MCF 10A (cell line): ENCODE data around the gene OSBP2. TPM values are rescaled to one million over a fixed set of nuclear protein-coding genes. Genes with fewer than 3 reads are reported as not detected.

Experiments used
- BruUV-seq: library from RNA; stranded (reverse); fragments of 400-500 nt; replicated peaks from 2 replicates; lab custom pipeline; 2021; lab: Mats Ljungman, UMichigan
- CTCF ChIA-PET: fragments of 300-600 bp; sonication (Branson Sonifier 250); formaldehyde crosslinking; extraction: SDS; loops from one replicate; lab custom pipeline; 2021; ENCODE audit warnings: antibody characterized with exemption, inconsistent platforms; lab: Yijun Ruan, JAX
- POLR2A ChIA-PET: fragments of 300-600, 350-650 bp; sonication (Branson Sonifier 250); formaldehyde crosslinking; extraction: SDS; loops from one replicate; lab custom pipeline; 2020; ENCODE audit warnings: antibody characterized with exemption, inconsistent platforms; lab: Yijun Ruan, JAX
- DNase-seq: peaks from one replicate; pipeline ENCODE4 v3.0.0-alpha.2; 2018; ENCODE audit not compliant: unreplicated experiment
- H3K27ac Mint-ChIP-seq: one replicate; pipeline ENCODE4 v1.8.0; 2022; ENCODE audit warnings: mild to moderate bottlenecking, low read depth, mixed read lengths; ENCODE audit not compliant: unreplicated experiment
- H3K27me3 Mint-ChIP-seq: one replicate; pipeline ENCODE4 v1.8.0; 2022; ENCODE audit warnings: mixed read lengths; ENCODE audit not compliant: insufficient read depth, unreplicated experiment
- H3K36me3 Mint-ChIP-seq: one replicate; pipeline ENCODE4 v1.8.0; 2022; ENCODE audit warnings: mild to moderate bottlenecking, moderate library complexity, mixed read lengths; ENCODE audit not compliant: insufficient read depth, unreplicated experiment
- H3K4me1 Mint-ChIP-seq: one replicate; pipeline ENCODE4 v1.8.0; 2022; ENCODE audit warnings: mixed read lengths; ENCODE audit not compliant: insufficient read depth, unreplicated experiment
- H3K4me3 Mint-ChIP-seq: one replicate; pipeline ENCODE4 v1.8.0; 2022; ENCODE audit warnings: mild to moderate bottlenecking, moderate library complexity, mixed read lengths; ENCODE audit not compliant: unreplicated experiment
- H3K9me3 Mint-ChIP-seq: one replicate; pipeline ENCODE4 v1.8.0; 2022; ENCODE audit warnings: mixed read lengths; ENCODE audit not compliant: unreplicated experiment
- intact Hi-C: fragments of 100-400 bp; cut with micrococcal nuclease; formaldehyde crosslinking; loops from 2 replicates; pipeline ENCODE4 v1.14.1; 2022
- total RNA-seq: library from RNA; stranded (reverse); gene quantifications from 2 replicates; pipeline ENCODE4 v1.2.3, GENCODE V29; 2022
- TF ChIP-seq, protein P1 (sequence below): fragments of 200-600 bp; IDR thresholded peaks from one replicate; pipeline ENCODE4 v1.8.0; 2022; ENCODE audit warnings: antibody characterized with exemption, mild to moderate bottlenecking; ENCODE audit not compliant: unreplicated experiment

Gene OSBP2
- total RNA-seq, 1 experiment from 2014 or later, result 276 TPM

DNA sequence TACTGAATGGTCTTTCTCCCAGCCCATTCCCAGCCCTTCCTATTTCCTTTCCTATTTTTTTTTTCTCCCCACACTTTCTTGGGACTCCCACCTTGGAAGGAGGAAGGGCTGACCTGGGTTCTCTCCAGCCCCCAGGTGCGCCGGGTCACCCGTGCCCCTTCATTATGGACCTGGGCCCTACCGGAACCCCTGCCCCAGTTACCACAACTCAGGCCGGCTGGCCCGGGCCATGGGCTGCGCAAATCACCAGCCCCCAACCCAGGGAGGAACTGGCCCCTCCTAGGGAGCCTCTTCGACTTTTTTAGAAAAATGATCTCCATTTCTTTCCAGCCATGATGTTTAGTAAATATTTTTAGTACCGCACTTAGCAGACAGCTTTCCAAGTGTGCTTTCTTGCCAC lies 211.7 kb downstream of the OSBP2 start:
- ChIA-PET CTCF (interaction anchor here (1.2 to 3.3 kb wide), 3 partner anchors 14 to 142 kb away, joined by 3 to 21 read pairs (median 16); no protein-coding TSS in a partner anchor), POLR2A (no interaction called here)
- TF ChIP-seq, protein P1, sequence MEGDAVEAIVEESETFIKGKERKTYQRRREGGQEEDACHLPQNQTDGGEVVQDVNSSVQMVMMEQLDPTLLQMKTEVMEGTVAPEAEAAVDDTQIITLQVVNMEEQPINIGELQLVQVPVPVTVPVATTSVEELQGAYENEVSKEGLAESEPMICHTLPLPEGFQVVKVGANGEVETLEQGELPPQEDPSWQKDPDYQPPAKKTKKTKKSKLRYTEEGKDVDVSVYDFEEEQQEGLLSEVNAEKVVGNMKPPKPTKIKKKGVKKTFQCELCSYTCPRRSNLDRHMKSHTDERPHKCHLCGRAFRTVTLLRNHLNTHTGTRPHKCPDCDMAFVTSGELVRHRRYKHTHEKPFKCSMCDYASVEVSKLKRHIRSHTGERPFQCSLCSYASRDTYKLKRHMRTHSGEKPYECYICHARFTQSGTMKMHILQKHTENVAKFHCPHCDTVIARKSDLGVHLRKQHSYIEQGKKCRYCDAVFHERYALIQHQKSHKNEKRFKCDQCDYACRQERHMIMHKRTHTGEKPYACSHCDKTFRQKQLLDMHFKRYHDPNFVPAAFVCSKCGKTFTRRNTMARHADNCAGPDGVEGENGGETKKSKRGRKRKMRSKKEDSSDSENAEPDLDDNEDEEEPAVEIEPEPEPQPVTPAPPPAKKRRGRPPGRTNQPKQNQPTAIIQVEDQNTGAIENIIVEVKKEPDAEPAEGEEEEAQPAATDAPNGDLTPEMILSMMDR, result no peak
- Mint-ChIP-seq H3K9me3 (no peaks in the 10 kb centered on the region), H3K27me3 (no peaks in the 10 kb centered on the region), H3K4me3 (no peak overlapping the region), H3K36me3 (peaks cover 27% of the 10 kb centered on the region), H3K4me1 (no peaks in the 10 kb centered on the region), H3K27ac (no peak overlapping the region)
- intact Hi-C loops, result no loop called here
- no peak for DNase-seq
- no TSS peak for BruUV-seq

DNA sequence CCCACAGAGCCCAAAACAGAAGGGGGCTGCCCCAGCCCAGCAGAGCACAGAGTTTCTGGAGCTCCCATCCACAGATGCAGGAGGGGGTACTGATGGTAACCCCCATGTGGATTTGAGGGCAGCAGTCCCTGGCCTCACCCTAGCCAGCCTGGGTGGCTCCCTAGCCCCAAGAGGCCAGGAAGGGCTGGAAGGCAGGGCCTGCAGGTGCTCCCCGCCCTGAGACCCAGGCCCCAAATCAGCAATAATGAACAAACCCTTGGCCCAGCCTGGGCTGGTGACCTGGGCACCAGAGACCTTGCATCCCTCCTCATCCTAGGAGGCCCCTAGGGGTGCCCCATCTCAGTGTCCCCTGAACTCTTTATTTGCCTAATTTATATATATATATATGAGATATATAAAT lies 212.3 kb downstream of the OSBP2 start:
- no TSS peak for BruUV-seq
- intact Hi-C loops, result no loop called here
- TF ChIP-seq, protein P1, result no peak
- H3K9me3 Mint-ChIP-seq, result peaks cover 3% of the 10 kb centered on the region
- POLR2A ChIA-PET, result interaction anchor here (1.2 kb wide), 1 partner anchor 104 kb away, joined by 3 read pairs; no protein-coding TSS in a partner anchor
- no peaks in the 10 kb centered on the region for H3K4me1 Mint-ChIP-seq
- H3K4me3 Mint-ChIP-seq, result no peak overlapping the region
- peaks cover 22% of the 10 kb centered on the region for H3K36me3 Mint-ChIP-seq
- DNase-seq, result no peak
- H3K27ac Mint-ChIP-seq, result no peak overlapping the region
- no peaks in the 10 kb centered on the region for H3K27me3 Mint-ChIP-seq
- CTCF ChIA-PET, result interaction anchor here (0.9 to 3.3 kb wide), 4 partner anchors 12 to 143 kb away, joined by 3 to 21 read pairs (median 10); no protein-coding TSS in a partner anchor

DNA sequence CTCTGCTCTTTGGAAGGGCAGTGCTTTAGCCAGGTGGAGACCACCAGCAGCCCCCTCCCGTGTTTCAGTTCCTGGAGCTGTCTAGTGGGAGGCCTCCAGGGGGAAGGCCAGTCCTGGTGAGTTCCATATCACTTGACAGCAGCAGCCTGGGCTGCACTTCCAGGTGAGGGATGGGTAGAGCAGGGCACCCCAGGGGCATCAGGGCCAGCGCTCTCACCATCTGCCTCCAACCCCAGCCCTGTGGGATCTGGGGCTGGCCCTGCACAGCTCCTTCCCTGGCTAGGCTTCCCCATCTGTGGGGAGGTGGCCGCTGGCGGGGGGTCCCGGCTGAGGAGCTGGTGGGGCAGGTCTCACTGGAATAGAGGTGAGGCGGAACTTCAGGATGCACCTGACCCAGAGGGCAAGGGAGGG lies 213.4 kb downstream of the OSBP2 start:
- no peaks in the 10 kb centered on the region for H3K27me3 Mint-ChIP-seq
- H3K36me3 Mint-ChIP-seq, result peaks cover 20% of the 10 kb centered on the region
- TF ChIP-seq, protein P1, result no peak
- DNase-seq, result no peak
- ChIA-PET CTCF (interaction anchor here (0.6 to 3.3 kb wide), 5 partner anchors 11 to 162 kb away, joined by 3 to 21 read pairs (median 3); no protein-coding TSS in a partner anchor), POLR2A (interaction anchor here (1.2 kb wide), 1 partner anchor 105 kb away, joined by 3 read pairs; no protein-coding TSS in a partner anchor)
- H3K4me3 Mint-ChIP-seq, result no peak overlapping the region
- H3K4me1 Mint-ChIP-seq, result no peaks in the 10 kb centered on the region
- BruUV-seq, result no TSS peak
- peaks cover 7% of the 10 kb centered on the region for H3K9me3 Mint-ChIP-seq
- no peak overlapping the region for H3K27ac Mint-ChIP-seq
- intact Hi-C loops, result no loop called here

DNA sequence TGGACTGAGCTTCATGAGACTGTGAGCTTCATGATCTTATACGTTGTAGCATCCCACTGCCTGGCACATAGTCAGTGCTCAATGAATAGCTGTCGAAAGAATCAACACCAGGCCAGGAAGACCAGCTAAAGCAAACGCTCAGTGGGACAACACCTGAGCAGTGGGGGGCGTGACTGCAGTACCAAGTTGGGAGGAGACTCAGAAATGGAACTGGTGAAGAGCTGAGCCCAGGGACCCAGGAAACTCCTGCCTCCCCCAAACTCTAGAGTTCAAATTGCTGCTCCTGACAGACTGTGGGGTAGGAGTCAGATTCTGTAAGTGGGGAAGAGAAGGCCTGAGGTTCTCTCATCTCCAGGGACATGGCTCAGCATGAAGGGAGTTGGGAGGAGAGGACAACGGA lies 214.6 kb downstream of the OSBP2 start:
- no TSS peak for BruUV-seq
- Mint-ChIP-seq H3K27me3 (no peaks in the 10 kb centered on the region), H3K4me3 (no peak overlapping the region), H3K36me3 (peaks cover 24% of the 10 kb centered on the region), H3K9me3 (peaks cover 7% of the 10 kb centered on the region), H3K27ac (no peak overlapping the region), H3K4me1 (no peaks in the 10 kb centered on the region)
- TF ChIP-seq, protein P1, result no peak
- CTCF ChIA-PET, result interaction anchor here (0.6 to 3.3 kb wide), 6 partner anchors 11 to 145 kb away, joined by 3 to 21 read pairs (median 3); no protein-coding TSS in a partner anchor
- POLR2A ChIA-PET, result no interaction called here
- DNase-seq, result no peak
- intact Hi-C loops, result no loop called here
